Smooth muscle cell (in vitro differentiated cells): Measurements from ENCODE around the gene WWOX. TPM values are rescaled to one million over a fixed set of nuclear protein-coding genes. Genes with fewer than 3 reads are reported as not detected.

Experiments used
- DNase-seq: peaks from one replicate; lab custom pipeline; 2025; ENCODE audit not compliant: unreplicated experiment; lab: John Stamatoyannopoulos, UW
- H2AFZ ChIP-seq: fragments of 200-600 bp; sonication (generic); 2 replicates; pipeline ENCODE4 v1.6.0; 2016; ENCODE audit warnings: antibody characterized with exemption, low read depth, mild to moderate bottlenecking
- H3F3A ChIP-seq: fragments of 200-600 bp; sonication (generic); 2 replicates; pipeline ENCODE4 v1.6.0; 2017; ENCODE audit warnings: antibody characterized with exemption, low read depth
- H3K27ac ChIP-seq: fragments of 200-600 bp; sonication (generic); 2 replicates; pipeline ENCODE4 v1.5.1; 2016; ENCODE audit warnings: low read depth, mild to moderate bottlenecking
- H3K27me3 ChIP-seq: fragments of 200-600 bp; sonication (generic); 2 replicates; pipeline ENCODE4 v1.6.1; 2016; ENCODE audit warnings: low read depth, mild to moderate bottlenecking
- H3K36me3 ChIP-seq: fragments of 200-600 bp; sonication (generic); 2 replicates; pipeline ENCODE4 v1.5.1; 2016; ENCODE audit warnings: low read depth
- H3K4me1 ChIP-seq: fragments of 200-600 bp; sonication (generic); 2 replicates; pipeline ENCODE4 v1.5.1; 2016; ENCODE audit warnings: low read depth
- H3K4me2 ChIP-seq: fragments of 200-600 bp; sonication (generic); 2 replicates; pipeline ENCODE4 v1.6.0; 2016; ENCODE audit warnings: mild to moderate bottlenecking
- H3K4me3 ChIP-seq: fragments of 200-600 bp; sonication (generic); 2 replicates; pipeline ENCODE4 v1.5.1; 2016; ENCODE audit warnings: mild to moderate bottlenecking
- H3K79me2 ChIP-seq: fragments of 200-600 bp; sonication (generic); 2 replicates; pipeline ENCODE4 v1.6.0; 2016; ENCODE audit warnings: low read depth, mild to moderate bottlenecking
- H3K9ac ChIP-seq: fragments of 200-600 bp; sonication (generic); 2 replicates; pipeline ENCODE4 v1.6.0; 2016; ENCODE audit warnings: low read depth
- H3K9me3 ChIP-seq: fragments of 200-600 bp; sonication (generic); replicated peaks from 2 replicates; pipeline ENCODE4 v1.5.1; 2016; ENCODE audit warnings: low read depth
- H4K20me1 ChIP-seq: fragments of 200-600 bp; sonication (generic); 2 replicates; pipeline ENCODE4 v1.6.0; 2016; ENCODE audit warnings: low read depth
- WGBS: methylation state at CpG from one replicate; pipeline ENCODE4 v1.1.7; 2016; ENCODE audit warnings: low lambda C conversion rate; 5-methylcytosine and 5-hydroxymethylcytosine counted together
- polyA plus RNA-seq: library from polyadenylated mRNA; unstranded; fragments of >200 nt; fragmentation: Nextera tagmentation; extraction: Ambion mirVana; gene quantifications from 2 replicates; pipeline ENCODE4 v1.2.1, GENCODE V29; 2016
- total RNA-seq: library from RNA; depleted of rRNA; stranded (reverse); fragments of >200 nt; gene quantifications from 2 replicates; pipeline ENCODE4 v1.2.3, GENCODE V29; 2014
- TF ChIP-seq, protein P1 (sequence below): fragments of 200-600 bp; sonication (generic); IDR thresholded peaks from 2 replicates; pipeline ENCODE4 v1.5.1; 2017; ENCODE audit warnings: borderline replicate concordance, mild to moderate bottlenecking, antibody characterized with exemption; ENCODE audit not compliant: insufficient read depth, poor library complexity, severe bottlenecking

Gene WWOX
- total and polyA plus RNA-seq, 2 experiments from 2014 or later: 7.5 to 14.0 TPM

DNA sequence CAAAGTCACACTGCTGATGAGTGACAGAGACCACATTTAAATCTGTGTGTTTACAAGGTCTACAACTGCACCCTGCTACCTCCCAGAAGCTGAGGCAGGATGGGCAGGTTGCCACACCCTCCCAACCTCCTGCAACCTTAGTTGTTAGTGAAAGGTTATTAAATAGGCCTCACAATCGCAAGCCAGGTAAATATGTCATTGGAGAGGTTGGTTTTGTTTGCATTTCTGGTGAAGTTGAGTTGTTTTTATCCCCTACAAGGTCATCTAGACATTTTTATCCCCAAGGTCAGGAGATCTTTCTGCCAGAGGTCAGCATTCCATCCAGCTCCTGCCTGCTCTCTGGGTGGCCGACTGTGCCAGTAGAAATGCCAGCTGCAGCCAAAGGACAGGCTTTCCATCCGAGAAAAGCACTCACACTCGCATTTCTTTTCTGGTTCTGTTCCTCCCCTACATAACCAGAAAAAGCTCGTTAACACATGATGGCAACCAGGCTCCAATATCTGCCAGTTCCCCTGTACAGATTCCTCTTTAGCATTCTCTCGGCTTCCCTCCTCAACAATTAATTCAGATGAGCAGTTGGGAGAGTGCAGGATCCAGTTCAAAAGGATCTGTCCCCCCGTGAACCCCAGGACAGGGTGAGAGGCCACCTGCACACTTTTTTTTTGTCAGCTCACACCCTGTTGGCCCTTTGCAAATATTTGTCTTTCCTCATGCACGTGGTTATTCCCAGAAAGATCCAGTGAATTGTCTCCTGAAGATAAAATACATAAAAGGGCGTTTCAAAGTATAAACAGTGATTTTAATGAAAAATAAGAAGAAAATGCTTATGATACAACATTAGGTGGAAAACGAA lies 938.3 kb downstream of the WWOX start:
- no peak overlapping the region for H3K27ac ChIP-seq
- H3K79me2 ChIP-seq: no peaks in the 10 kb centered on the region
- no peak overlapping the region for H2AFZ ChIP-seq
- H3F3A ChIP-seq: no peaks in the 10 kb centered on the region
- no peaks in the 10 kb centered on the region for H3K4me1 ChIP-seq
- no peak overlapping the region for H3K4me2 ChIP-seq
- WGBS: 84% methylated on average over 10 of the region's 10 CpGs
- TF ChIP-seq, protein P1, sequence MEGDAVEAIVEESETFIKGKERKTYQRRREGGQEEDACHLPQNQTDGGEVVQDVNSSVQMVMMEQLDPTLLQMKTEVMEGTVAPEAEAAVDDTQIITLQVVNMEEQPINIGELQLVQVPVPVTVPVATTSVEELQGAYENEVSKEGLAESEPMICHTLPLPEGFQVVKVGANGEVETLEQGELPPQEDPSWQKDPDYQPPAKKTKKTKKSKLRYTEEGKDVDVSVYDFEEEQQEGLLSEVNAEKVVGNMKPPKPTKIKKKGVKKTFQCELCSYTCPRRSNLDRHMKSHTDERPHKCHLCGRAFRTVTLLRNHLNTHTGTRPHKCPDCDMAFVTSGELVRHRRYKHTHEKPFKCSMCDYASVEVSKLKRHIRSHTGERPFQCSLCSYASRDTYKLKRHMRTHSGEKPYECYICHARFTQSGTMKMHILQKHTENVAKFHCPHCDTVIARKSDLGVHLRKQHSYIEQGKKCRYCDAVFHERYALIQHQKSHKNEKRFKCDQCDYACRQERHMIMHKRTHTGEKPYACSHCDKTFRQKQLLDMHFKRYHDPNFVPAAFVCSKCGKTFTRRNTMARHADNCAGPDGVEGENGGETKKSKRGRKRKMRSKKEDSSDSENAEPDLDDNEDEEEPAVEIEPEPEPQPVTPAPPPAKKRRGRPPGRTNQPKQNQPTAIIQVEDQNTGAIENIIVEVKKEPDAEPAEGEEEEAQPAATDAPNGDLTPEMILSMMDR: no peak
- no peaks in the 10 kb centered on the region for H3K9me3 ChIP-seq
- no peak overlapping the region for H3K4me3 ChIP-seq
- H3K27me3 ChIP-seq: peaks cover 20% of the 10 kb centered on the region
- no peak overlapping the region for H3K9ac ChIP-seq
- no peaks in the 10 kb centered on the region for H4K20me1 ChIP-seq
- no peaks in the 10 kb centered on the region for H3K36me3 ChIP-seq
- no peak for DNase-seq

DNA sequence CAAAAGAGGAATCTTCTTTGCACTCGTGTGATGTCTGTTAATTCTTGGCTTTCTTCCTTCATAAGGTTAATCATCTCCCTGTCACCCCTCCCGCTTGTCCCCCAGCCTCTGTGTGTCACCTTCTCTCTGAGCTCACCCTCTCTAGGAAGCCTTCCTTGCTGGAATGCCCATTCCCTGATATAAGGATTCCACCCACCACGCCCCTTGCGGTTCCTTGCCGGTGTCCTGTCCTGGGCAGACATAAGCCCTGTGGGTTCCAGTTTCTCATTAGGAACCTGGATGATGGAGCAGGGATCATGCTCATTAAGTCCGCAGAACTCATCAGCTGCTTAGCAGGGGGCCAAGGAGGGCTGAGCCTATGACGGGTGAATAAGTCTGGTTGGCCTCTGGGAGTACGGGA lies 941.8 kb downstream of the WWOX start:
- Histone ChIP-seq H3K4me1 (no peaks in the 10 kb centered on the region), H3K79me2 (no peaks in the 10 kb centered on the region), H3K9me3 (no peaks in the 10 kb centered on the region), H3K4me2 (no peak overlapping the region), H3K36me3 (no peaks in the 10 kb centered on the region), H3K27ac (no peak overlapping the region), H3F3A (no peaks in the 10 kb centered on the region), H3K27me3 (peaks cover 28% of the 10 kb centered on the region), H4K20me1 (no peaks in the 10 kb centered on the region), H3K9ac (no peak overlapping the region), H2AFZ (no peak overlapping the region), H3K4me3 (no peak overlapping the region)
- no peak for DNase-seq
- TF ChIP-seq, protein P1: no peak
- WGBS: 88% methylated on average over 8 of the region's 8 CpGs

DNA sequence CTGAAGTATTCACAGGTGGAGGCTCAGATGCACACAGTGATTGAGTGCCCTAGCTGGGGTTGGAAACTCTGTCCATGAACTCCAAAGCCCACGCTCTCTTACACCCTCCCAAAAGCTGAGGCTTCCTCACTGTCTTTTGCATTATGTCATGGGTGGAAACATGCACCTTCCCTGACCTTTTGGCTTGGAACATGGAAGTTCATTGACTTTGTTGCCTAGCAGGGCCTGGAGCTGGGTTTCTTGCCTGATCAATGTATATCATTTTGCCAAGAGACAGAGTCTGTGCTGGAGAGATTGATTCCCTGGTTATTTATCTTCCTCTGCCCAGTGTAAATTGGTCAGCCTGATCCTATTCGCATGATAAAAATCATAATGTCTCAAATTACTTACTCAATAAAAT lies 942.7 kb downstream of the WWOX start:
- no peak overlapping the region for H3K4me2 ChIP-seq
- no peaks in the 10 kb centered on the region for H3K9me3 ChIP-seq
- no peaks in the 10 kb centered on the region for H4K20me1 ChIP-seq
- peaks cover 28% of the 10 kb centered on the region for H3K27me3 ChIP-seq
- TF ChIP-seq, protein P1: no peak
- H3K4me1 ChIP-seq: no peaks in the 10 kb centered on the region
- 94% methylated on average over 2 of the region's 2 CpGs for WGBS
- no peaks in the 10 kb centered on the region for H3K79me2 ChIP-seq
- H3K4me3 ChIP-seq: no peak overlapping the region
- H3K27ac ChIP-seq: no peak overlapping the region
- H3K36me3 ChIP-seq: no peaks in the 10 kb centered on the region
- H3K9ac ChIP-seq: no peak overlapping the region
- no peak for DNase-seq
- no peaks in the 10 kb centered on the region for H3F3A ChIP-seq
- H2AFZ ChIP-seq: no peak overlapping the region

DNA sequence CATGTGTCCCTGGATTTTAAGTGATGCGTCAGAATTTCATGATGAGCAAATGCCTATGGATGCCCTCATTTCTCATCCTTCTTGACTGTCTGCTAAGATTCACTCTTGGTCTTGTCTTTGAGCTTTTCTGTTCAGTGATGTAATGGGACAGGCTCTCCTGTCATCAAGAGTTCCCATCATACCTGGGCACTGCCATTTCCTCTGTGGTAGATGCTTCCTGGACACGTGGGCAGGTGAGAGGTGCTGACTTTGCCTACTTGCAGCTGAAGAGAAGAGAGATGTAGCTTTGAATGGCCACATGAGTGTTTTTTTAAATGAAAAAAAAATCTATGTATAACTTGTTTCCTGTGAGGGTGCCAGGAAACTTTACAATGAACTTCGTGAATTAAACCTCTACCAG lies 943.4 kb downstream of the WWOX start:
- Histone ChIP-seq H3K9ac (no peak overlapping the region), H3K27ac (no peak overlapping the region), H3K9me3 (no peaks in the 10 kb centered on the region), H3K79me2 (no peaks in the 10 kb centered on the region), H3K4me1 (no peaks in the 10 kb centered on the region), H2AFZ (no peak overlapping the region), H3K36me3 (no peaks in the 10 kb centered on the region), H4K20me1 (no peaks in the 10 kb centered on the region), H3F3A (no peaks in the 10 kb centered on the region), H3K27me3 (peaks cover 28% of the 10 kb centered on the region), H3K4me2 (no peak overlapping the region), H3K4me3 (no peak overlapping the region)
- no peak for DNase-seq
- 74% methylated on average over 3 of the region's 3 CpGs for WGBS
- TF ChIP-seq, protein P1: no peak
